ENCODE results near the gene CD1D. TPM values are rescaled to one million over a fixed set of nuclear protein-coding genes. Genes with fewer than 3 reads are reported as not detected.
"Not testable (repeated sequence)": the region's sequence is repeated elsewhere in the genome, so short reads cannot be mapped to it uniquely, and the experiment has no call there.

The CD1D gene
- total and polyA plus RNA-seq, 10 donors = 14.7 to 62.8 (median 24.1) TPM

- no peak for DNase-seq
- Histone ChIP-seq H3K9me3 (no peaks in the 10 kb centered on the region), H3K36me3 (no peaks in the 10 kb centered on the region), H3K27me3 (replicated peaks in 1 of 7) (peaks cover 0 to 7% (median 0%) of the 10 kb centered on the region in 7 donors), H3K4me1 (peaks cover 0 to 15% (median 11%) of the 10 kb centered on the region in 6 donors), H3K4me3 (no peak overlapping the region), H3K27ac (no peak overlapping the region)
- WGBS, 5 donors = 42 to 59% (median 47%) methylated on average over 5 of the region's 5 CpGs
- no peak for TF ChIP-seq POLR2AphosphoS5 (IDR thresholded peaks at IDR 0.05)
- TF ChIP-seq CTCF (IDR thresholded peaks at IDR 0.05 in 8 of 11, conservative IDR thresholded peaks at IDR 0.05 in 3 of 11) = no peak
- no peak for TF ChIP-seq POLR2A (IDR thresholded peaks at IDR 0.05)
- intact Hi-C loops (cut with DNase I; ENCODE audit: low total_unique reads) = loop anchor here (5.0 kb wide), 1 partner anchor 868 kb away; no protein-coding TSS in a partner anchor
These were observed 23.7 kb downstream of the CD1D start for GRCh38 chr1:158204458-158204827.

- H3K36me3 ChIP-seq = no peaks in the 10 kb centered on the region
- 83 to 88% (median 85%) methylated on average over 1 of the region's 1 CpG for WGBS, 5 donors
- H3K4me3 ChIP-seq = no peak overlapping the region
- intact Hi-C loops (cut with DNase I; ENCODE audit: low total_unique reads) = loop anchor here (5.0 kb wide), 1 partner anchor 789 kb away; no protein-coding TSS in a partner anchor
- peaks cover 0 to 10% (median 9%) of the 10 kb centered on the region in 6 donors for H3K4me1 ChIP-seq
- H3K27me3 ChIP-seq (replicated peaks in 1 of 7) = peaks cover 0 to 20% (median 0%) of the 10 kb centered on the region in 7 donors
- no peaks in the 10 kb centered on the region for H3K9me3 ChIP-seq
- no peak overlapping the region for H3K27ac ChIP-seq
- DNase-seq = no peak
- TF ChIP-seq CTCF (IDR thresholded peaks at IDR 0.05 in 8 of 11, conservative IDR thresholded peaks at IDR 0.05 in 3 of 11) = no peak
- no peak for TF ChIP-seq POLR2A (IDR thresholded peaks at IDR 0.05)
- no peak for TF ChIP-seq POLR2AphosphoS5 (IDR thresholded peaks at IDR 0.05)
These were observed 28.0 kb downstream of the CD1D start for GRCh38 chr1:158208586-158209116.

- H3K36me3 ChIP-seq = no peaks in the 10 kb centered on the region
- H3K4me3 ChIP-seq = no peak overlapping the region
- peaks cover 0 to 14% (median 0%) of the 10 kb centered on the region in 7 donors for H3K27me3 ChIP-seq (replicated peaks in 1 of 7)
- 76 to 89% (median 80%) methylated on average over 6 to 10 of the region's 10 CpGs for WGBS, 5 donors
- no peak overlapping the region for H3K27ac ChIP-seq
- intact Hi-C loops (cut with DNase I; ENCODE audit: low total_unique reads) = no loop called here
- H3K4me1 ChIP-seq = no peaks in the 10 kb centered on the region
- H3K9me3 ChIP-seq = no peaks in the 10 kb centered on the region
- TF ChIP-seq POLR2A (IDR thresholded peaks at IDR 0.05) = no peak
- TF ChIP-seq POLR2AphosphoS5 (IDR thresholded peaks at IDR 0.05) = no peak
- TF ChIP-seq CTCF (IDR thresholded peaks at IDR 0.05 in 8 of 11, conservative IDR thresholded peaks at IDR 0.05 in 3 of 11) = no peak
- DNase-seq = no peak
These were observed 31.6 kb downstream of the CD1D start for GRCh38 chr1:158212320-158212719.

- peaks cover 0 to 31% (median 13%) of the 10 kb centered on the region in 8 donors for H3K9me3 ChIP-seq
- H3K36me3 ChIP-seq; DNase-seq; H3K27me3 ChIP-seq (replicated peaks in 1 of 7); H3K4me1 ChIP-seq; H3K27ac ChIP-seq; intact Hi-C loops (cut with DNase I; ENCODE audit: low total_unique reads); H3K4me3 ChIP-seq: not testable (repeated sequence)
These were observed 42.8 kb downstream of the CD1D start for GRCh38 chr1:158223445-158223844.

Measured in spleen (tissue), 11 donors.